Mucosa of descending colon (tissue), 3 donors: Measurements from ENCODE around the gene ZNF667. TPM values are rescaled to one million over a fixed set of nuclear protein-coding genes. Genes with fewer than 3 reads are reported as not detected.

Experiments used
- ATAC-seq: fragments of 200-7000 bp; cut with Tn5 transposase; one replicate; pipeline ENCODE4 v1.9.1; 2020; ENCODE audit warnings: mild to moderate bottlenecking, moderate library complexity
- DNase-seq, 3 donors: peaks; one replicate each; pipeline ENCODE4 v3.0.0-alpha.2; 2020
- H3K36me3 ChIP-seq: fragments of 200-600 bp; one replicate; pipeline ENCODE4 v1.8.0; 2021; ENCODE audit warnings: low read depth, mild to moderate bottlenecking
- H3K4me1 ChIP-seq: fragments of 200-600 bp; one replicate; pipeline ENCODE4 v1.8.0; 2021; ENCODE audit warnings: low read depth, mild to moderate bottlenecking
- H3K4me3 ChIP-seq: fragments of 200-600 bp; one replicate; pipeline ENCODE4 v1.8.0; 2021; ENCODE audit warnings: mild to moderate bottlenecking
- H3K9me3 ChIP-seq: fragments of 200-600 bp; one replicate; pipeline ENCODE4 v1.8.0; 2021; ENCODE audit warnings: mild to moderate bottlenecking
- intact Hi-C, 2 donors: fragments of 100-400 bp; cut with DNase I in 1 of 2; cut with micrococcal nuclease in 1 of 2; formaldehyde crosslinking; loops; one replicate each; pipeline versions ENCODE4 v1.11.0 to v1.11.1; 2022; cut with DNase I, micrococcal nuclease
- total RNA-seq, 3 donors: library from RNA; stranded (reverse); fragmentation: NEBNext Ultra II Directional in 2 of 3; extraction: Animal tissue kit (Norgen Biotek cat#: 25700) in 2 of 3; gene quantifications; one replicate each; pipeline versions ENCODE4 v1.2.1 to v1.2.4, GENCODE V29; 2021 to 2023
- TF ChIP-seq, protein P1 (sequence below): fragments of 200-600 bp; IDR thresholded peaks from one replicate; pipeline ENCODE4 v1.8.0; 2022; ENCODE audit warnings: antibody characterized with exemption, mild to moderate bottlenecking
- donor health status: DM: no; HTN: no; CAD: no; lungs with moderate emphysema.
- donor health status: DM: no; HTN: no; CAD: no.
- donor health status: DM: no; HTN: yes; CAD: no.

Gene ZNF667
- total RNA-seq, 3 donors from 2014 or later: 0.41 to 10.5 (median 0.61) TPM

GRCh38 chr19:56403261-56403660, 73.9 kb downstream of the ZNF667 start:
- Histone ChIP-seq H3K4me3 (no peak overlapping the region), H3K36me3 (no peaks in the 10 kb centered on the region), H3K4me1 (peaks cover 4% of the 10 kb centered on the region), H3K9me3 (peaks cover 68% of the 10 kb centered on the region)
- DNase-seq (no peak), ATAC-seq (no peak)
- TF ChIP-seq, protein P1, sequence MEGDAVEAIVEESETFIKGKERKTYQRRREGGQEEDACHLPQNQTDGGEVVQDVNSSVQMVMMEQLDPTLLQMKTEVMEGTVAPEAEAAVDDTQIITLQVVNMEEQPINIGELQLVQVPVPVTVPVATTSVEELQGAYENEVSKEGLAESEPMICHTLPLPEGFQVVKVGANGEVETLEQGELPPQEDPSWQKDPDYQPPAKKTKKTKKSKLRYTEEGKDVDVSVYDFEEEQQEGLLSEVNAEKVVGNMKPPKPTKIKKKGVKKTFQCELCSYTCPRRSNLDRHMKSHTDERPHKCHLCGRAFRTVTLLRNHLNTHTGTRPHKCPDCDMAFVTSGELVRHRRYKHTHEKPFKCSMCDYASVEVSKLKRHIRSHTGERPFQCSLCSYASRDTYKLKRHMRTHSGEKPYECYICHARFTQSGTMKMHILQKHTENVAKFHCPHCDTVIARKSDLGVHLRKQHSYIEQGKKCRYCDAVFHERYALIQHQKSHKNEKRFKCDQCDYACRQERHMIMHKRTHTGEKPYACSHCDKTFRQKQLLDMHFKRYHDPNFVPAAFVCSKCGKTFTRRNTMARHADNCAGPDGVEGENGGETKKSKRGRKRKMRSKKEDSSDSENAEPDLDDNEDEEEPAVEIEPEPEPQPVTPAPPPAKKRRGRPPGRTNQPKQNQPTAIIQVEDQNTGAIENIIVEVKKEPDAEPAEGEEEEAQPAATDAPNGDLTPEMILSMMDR: no peak
- intact Hi-C loops: no loop called here

DNA sequence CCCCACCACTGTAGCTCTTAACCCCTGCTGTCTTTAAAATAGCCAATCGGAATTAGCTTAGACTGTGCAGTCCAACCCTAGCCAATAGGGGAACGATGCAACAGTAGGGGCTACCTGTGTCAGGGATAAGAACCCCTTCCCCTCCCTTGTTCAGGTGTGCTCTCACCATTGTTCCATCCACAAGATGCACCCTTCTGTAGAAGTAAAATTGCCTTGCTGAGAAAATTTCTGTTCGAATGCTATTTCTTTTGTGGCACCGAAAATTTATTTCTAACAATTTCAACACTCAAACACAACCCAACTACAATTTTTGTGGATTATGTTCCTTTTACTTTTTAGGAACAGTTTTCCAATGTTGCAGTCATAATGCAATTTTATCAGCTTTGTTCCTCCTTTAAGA, 76.7 kb downstream of the ZNF667 start:
- DNase-seq (no peak), ATAC-seq (no peak)
- TF ChIP-seq, protein P1: no peak
- Histone ChIP-seq H3K9me3 (peaks cover 64% of the 10 kb centered on the region), H3K4me1 (peaks cover 4% of the 10 kb centered on the region), H3K36me3 (no peaks in the 10 kb centered on the region), H3K4me3 (no peak overlapping the region)
- intact Hi-C loops: no loop called here

- Histone ChIP-seq H3K4me1 (no peaks in the 10 kb centered on the region), H3K4me3 (no peak overlapping the region), H3K9me3 (peaks cover 80% of the 10 kb centered on the region), H3K36me3 (no peaks in the 10 kb centered on the region)
- intact Hi-C loops: no loop called here
- no peak for ATAC-seq
- TF ChIP-seq, protein P1: no peak
- no peak for DNase-seq
Measured at GRCh38 chr19:56398809-56399208, 78.3 kb downstream of the ZNF667 start.

DNA sequence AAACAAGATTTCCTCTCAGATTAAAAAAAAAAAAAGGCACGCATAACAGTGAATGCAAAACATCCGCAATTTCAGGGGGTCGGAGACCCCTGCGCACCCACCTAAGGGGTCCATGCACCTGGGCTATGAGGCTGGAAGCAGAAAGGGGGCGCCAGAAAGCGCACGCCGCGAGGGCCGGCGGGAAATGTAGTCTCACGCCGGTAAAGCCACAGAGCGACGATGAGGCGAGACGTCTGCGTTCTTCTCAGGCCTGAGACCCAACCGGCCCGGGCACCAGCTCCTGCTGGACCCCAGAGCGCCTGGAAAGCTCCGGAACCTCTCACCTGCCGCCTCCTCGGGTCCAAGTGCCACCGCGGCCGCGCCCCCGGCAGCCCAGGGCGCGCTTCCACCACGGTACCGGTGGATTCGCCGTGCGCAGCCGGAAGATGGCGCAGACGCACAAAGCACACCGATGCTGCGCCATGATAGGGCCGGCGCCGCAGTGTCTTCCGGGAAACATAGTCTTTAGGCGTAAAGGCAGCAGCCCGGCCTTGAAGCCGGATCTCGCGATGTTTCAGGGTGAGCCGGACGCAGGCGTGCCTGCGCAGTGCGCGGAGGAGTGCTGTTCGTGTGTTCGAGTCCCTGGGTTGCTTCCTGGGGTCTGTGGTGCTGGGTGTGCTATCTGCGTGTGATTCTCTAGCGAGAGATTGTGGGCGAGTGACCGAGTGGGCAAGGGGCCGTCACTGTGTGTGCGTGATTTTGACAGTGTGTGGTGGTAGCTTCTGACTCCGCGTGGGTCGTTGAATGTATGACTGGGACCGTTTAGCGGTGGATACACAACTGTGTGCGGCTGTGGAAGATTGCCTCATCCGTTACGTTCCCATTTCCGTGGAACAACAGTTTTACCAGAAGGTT, 83.8 kb downstream of the ZNF667 start, which contains the start of gene ZNF582:
Gene ZNF582, minus strand, starts transcription at position 416 of the 894 bp plus-strand sequence. CDS start 1,782 bp downstream, outside the sequence.
- peaks cover 42% of the 10 kb centered on the region for H3K9me3 ChIP-seq
- ATAC-seq (peak; percentile 99), DNase-seq (peak; percentile 94 to 96 (median 96))
- H3K4me3 ChIP-seq: peak within 1 kb of the TSS; percentile 61
- TF ChIP-seq, protein P1: peak; percentile 61
- no peaks in the 10 kb centered on the region for H3K36me3 ChIP-seq
- intact Hi-C loops: no loop called here
- no peaks in the 10 kb centered on the region for H3K4me1 ChIP-seq

Other genes starting within 250 kb of the ZNF667 start
- not detected for gene EDDM13, start 204.6 kb downstream of the ZNF667 start, total RNA-seq
- gene ZSCAN5A, start 162.5 kb downstream of the ZNF667 start, total RNA-seq: 10 to 100 TPM; 10.5 to 24.0 (median 14.3) TPM
- 1 to 10 TPM; 1.4 to 6.6 (median 1.6) TPM for gene ZNF582, start 83.8 kb downstream of the ZNF667 start, total RNA-seq
- 10 to 100 TPM in 1 of 3 donors, 1 to 10 TPM in 2; 1.4 to 11.2 (median 2.1) TPM for gene ZNF583, start 73.0 kb downstream of the ZNF667 start, total RNA-seq
- gene ZNF471, start 30.5 kb upstream of the ZNF667 start, total RNA-seq: 10 to 100 TPM in 1 of 3 donors, 1 to 10 TPM in 2; 2.8 to 14.7 (median 4.2) TPM
- gene ZFP28, start 61.6 kb upstream of the ZNF667 start, total RNA-seq: 1 to 10 TPM; 1.6 to 9.6 (median 3.6) TPM
- 1 to 10 TPM; 1.6 to 6.7 (median 2.2) TPM for gene ZNF470, start 90.1 kb upstream of the ZNF667 start, total RNA-seq
- gene ZNF71, start 118.0 kb upstream of the ZNF667 start, total RNA-seq: 10 to 100 TPM in 1 of 3 donors, 1 to 10 TPM in 2; 2.8 to 12.2 (median 3.2) TPM
- gene SMIM17, start 165.8 kb upstream of the ZNF667 start, total RNA-seq: under 1 TPM in 2 of 3 donors, not detected in 1; 0.38 to 0.47 TPM
- gene ZNF835, start 194.4 kb upstream of the ZNF667 start, total RNA-seq: 1 to 10 TPM in 1 of 3 donors, under 1 TPM in 2; 0.72 to 9.1 (median 0.77) TPM